C1 segment of cervical spinal cord (tissue), 14 donors: Measurements from ENCODE around the gene ABCF2.
A peak's percentile ranks its signal among the peaks of the same experiment; 100 is the strongest.

Experiments
- DNase-seq, 14 donors: peaks; one replicate each; lab custom pipeline; 2025; lab: John Stamatoyannopoulos, UW

ABCF2 gene

DNA sequence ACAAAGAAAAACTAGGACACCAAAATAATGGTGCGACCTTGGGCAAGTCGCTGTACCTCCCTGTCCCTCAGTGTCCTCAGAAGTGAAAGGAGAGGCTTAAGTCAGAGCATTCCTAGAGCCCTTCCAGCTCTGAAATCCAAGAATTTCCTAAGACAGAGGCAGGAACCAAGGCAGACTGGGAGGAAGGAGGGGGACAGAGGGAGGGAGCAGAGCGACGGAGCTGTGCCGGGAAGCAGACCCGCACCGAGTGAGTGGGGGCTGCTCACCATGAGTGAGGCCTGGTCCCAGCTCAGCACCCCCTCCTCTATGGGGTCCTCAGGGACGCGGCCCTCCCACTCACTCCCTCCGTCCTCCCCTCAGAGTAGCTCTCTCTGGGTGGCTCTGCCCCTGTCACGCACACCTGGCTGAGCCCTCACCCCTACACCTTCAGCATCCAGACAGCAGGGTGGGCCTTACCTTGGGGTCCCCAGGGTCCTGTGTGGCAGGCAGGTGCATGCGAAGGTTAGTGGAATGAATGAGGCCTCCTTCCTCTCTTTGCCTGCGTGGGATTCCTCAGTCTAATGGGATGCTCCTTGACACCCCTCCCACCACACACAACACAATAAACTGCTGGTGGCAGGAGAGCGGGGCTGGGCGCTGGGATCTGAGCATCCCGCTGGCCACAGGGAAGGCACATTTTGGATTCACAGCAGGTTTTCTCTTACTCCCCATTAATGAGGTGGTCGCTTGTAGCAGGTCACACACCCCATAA, 26.1 kb upstream of the ABCF2 start:
- no peak for DNase-seq

DNA sequence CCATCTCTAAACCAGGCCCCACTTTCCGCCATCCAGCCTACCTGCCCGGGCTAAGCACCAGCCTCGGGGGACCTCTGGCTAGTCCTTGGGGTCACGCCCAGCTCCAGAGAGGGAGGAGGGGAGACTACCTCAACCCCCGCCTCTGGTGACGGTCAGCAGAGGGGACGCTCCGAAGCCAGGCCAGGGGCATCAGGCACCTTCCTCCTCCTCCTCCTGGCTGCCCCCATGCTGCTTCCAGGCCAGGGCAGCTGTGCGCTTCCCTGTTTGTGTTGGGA, 25.5 kb upstream of the ABCF2 start:
- DNase-seq = no peak

DNA sequence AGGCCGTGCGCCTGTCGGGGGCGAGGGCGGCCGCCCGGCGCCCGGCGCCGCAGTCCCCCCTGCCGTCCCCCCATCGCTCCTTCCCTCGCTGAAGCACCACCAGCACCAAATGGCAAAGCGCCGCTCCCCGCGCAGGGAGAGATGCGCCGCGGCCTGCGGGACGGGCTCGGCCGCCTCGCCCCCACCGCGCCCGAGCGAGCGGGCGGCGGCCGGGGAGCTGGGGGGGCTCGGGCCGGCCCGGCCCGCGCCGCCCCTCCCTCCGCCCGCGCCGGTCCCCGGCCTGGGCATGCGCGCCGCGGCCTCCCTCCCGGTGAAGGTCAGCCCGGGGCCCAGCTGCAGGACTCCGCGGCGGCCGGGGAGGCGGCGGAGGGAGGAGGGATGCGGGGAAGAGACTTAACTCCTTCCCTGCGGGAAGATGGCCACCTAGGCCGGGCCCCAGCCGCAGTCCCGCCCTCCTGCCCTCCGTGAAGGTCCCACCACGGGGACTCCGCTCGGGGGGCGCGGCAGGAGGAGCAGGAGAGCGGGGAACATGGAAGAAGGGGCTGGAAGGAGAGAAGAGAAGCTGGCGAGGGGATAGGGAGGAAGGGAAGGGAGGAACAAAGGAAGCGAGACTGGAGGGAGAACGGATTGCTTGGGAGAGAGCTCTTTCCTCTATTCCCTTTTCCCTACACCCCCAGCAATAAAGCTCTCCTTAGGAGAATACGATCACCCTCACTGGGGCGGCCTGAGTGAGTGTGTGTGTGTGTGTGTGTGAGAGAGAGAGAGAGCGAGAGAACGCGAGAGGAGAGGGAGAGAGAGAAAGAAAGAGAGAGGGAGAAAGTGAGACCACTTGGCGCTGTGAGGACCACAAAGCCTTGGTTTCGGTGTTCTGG, 24.9 kb upstream of the ABCF2 start:
- DNase-seq = peak in 12 of 14 donors; percentile 59 to 88 (median 72)

DNA sequence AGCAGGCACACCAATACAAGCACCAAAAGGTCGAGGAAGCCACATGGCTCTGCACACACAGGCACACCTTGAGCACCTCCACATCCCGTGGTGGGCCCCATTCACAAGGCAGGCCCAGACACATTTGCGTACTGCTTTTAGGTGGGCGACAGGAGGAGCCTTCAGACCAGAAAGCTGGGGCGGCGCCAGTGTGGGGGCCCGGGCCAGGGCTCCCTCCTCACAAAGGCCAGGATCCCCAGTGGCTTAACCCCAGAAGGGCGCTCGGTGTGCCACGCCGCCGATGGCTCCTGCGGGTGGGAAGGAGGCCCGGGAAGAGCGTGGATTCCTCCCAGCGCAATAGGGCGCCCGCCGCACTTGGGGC, 24.3 kb upstream of the ABCF2 start:
- peak in 4 of 14 donors; percentile 52 to 77 (median 64) for DNase-seq

DNA sequence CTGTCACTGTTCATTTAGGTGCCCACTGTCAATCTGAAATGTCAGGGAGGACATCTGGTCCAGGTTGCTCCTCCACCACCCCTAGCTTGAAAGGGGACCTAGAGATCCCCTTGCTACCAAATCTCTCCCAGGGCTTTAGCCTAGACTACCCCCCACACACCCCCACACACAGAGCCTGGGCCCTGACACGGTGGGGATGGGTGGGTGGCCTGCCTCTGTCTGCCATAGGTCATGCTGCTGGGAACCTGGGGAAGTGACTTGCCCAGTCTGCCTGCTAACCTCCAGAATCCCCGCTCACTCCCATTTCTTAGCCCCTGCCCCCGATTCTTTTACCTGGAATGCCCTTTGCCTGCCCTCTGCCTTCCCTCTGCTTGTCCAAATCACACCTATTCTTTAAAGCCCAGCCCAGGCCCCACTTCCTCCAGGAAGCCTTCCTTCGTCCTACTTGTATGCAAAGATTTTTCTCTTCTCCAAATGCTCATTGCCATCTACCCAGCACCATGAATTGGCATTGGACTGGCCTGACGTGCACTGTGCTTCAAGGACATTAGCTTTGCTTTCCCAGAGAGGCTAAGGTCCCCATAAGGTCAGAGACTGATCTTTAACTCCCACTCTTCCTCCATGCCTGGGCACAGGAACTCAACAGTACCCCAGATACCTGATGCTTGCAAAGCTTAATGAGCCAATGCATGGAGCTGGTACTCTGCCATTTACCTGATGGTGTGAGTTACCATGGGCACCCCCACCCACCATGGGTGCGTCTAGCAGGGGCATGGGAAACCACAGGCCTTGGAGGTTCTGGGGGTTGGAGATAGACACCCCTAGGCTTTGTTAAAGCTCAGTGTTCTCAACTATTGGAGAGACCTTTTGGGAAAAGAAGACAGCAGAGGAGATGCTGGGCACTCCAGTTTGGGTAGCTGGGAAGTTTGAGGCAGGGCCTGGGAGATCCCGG, 23.5 kb upstream of the ABCF2 start:
- no peak for DNase-seq

DNA sequence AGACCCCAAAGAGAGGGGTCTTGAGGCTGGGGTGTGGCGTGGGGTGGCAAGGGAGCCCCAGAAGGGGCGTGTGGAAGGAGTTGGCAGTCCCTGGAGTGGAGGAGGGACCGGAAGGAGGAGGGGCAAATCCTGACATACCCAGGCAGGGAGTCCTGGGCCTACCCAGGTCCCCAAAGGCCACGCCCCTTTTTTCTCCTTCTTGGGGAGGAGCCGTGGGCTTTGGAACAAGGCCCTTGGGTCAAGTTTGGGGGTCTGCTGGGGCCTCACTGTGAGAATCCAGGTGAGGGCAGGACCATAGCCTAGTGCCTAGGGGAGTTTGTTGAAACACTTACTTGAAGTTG, 22.7 kb upstream of the ABCF2 start:
- DNase-seq = peak in 1 of 14 donors; percentile 34

DNA sequence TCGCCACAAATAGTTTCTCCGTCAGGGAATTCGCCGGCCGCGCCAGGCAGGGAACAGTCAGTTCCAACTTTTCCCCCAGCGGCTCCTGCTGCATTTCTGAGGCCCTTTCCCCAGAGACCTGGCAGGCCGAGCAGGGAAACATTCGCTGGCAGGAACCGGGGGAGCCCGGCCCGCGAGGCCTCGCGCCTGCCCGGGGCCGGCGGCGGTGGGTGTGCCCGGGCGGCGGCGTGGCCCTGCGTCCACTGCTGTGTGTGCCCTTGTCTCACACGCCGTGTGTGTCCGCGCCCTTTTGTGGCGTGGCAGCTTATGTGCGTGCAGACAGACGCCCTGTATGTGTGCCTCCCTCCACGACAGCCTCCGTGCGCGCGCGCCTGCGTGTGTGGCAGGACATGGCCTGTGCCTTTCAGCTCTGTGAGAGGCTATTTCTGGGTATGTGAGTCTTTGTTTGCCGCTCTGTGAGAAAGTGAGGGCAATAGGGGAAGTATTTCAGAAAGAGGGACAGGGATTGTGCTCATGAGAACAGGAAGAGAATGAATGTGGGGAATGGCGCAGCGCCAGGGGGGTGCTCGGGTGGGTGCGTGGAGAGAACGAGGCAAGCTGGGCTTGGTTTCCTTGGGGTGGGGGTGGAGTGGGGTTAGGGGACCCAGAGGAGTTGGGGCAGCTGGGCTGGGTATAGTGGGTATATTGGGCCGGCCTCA, 22.2 kb upstream of the ABCF2 start:
- peak in 11 of 14 donors; percentile 51 to 83 (median 69) for DNase-seq

DNA sequence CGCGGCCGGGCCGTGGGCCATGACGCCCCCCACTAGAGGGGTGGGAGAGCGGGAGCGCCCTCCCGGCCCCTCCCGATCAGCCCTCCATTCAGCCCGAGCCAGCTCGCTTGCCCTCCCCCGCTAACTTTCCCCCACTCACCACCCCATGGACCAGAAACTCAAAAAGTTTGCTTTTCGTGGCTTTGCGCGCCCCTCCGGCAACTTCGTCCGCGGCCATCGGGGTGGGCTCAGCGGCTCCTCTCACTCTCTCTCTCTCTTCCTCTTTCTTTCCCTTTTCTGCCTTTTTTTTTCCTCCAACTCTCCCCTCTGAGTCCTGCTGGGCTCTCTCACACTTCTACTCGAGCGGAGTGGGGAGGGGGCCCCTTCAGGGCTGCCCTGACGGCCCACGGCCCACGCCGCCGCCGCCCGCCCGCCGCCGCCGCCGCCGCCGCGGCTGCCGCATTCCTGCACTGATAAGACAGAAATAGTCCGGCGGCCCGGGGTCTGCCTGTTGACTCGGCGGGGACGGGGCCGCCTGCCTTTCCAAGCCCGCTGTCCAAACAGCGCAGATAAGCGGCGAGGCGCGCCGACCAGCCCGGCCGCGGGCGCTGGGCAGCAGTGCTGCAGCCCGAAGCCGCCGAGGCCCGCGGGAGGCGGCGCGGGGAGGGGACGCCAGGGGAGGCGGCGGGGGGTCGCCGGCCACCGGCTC, 21.5 kb upstream of the ABCF2 start, which contains the start of gene SMARCD3:
SMARCD3 (minus strand) TSS at position 349 of the 688 bp plus-strand sequence; CDS start at position 217, 132 bp downstream.
- DNase-seq = peak in 12 of 14 donors; percentile 33 to 83 (median 64)

DNA sequence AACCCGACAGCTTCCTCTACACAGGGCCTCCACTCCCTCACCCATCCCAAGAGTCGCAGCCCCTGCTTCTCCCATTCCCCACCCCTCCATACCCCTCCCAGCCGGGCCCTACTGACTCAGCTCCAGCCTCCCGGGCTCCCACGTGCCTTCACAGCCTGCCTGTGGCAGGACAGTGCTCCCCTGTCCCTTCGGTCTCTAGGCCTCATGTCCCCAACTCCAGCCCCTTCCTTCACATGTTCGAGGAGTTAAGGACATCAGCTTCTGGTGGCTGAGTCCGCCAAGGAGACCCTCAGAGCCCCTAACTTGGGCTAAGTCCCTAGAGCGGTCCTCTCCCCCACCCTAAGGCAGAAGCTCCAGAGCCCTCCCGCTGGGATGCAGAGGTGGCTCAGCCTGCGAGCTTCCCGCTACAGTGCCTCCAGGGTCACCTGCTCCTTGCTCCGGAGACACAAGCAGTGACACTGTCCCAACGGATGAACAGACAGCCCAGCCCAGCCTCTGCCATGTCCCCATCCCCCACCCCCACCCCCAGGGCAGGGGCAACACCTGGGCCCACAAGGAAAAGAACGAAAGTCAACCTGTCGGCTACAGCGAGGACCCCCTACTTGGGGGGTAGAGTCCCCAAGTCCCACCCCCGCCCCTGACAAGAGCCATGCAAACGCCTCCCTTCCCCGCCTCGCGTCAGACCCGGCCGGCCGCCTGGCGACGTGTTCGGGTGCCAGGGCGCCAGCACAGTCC, 20.8 kb upstream of the ABCF2 start:
- peak in 3 of 14 donors; percentile 25 to 66 (median 31) for DNase-seq

DNA sequence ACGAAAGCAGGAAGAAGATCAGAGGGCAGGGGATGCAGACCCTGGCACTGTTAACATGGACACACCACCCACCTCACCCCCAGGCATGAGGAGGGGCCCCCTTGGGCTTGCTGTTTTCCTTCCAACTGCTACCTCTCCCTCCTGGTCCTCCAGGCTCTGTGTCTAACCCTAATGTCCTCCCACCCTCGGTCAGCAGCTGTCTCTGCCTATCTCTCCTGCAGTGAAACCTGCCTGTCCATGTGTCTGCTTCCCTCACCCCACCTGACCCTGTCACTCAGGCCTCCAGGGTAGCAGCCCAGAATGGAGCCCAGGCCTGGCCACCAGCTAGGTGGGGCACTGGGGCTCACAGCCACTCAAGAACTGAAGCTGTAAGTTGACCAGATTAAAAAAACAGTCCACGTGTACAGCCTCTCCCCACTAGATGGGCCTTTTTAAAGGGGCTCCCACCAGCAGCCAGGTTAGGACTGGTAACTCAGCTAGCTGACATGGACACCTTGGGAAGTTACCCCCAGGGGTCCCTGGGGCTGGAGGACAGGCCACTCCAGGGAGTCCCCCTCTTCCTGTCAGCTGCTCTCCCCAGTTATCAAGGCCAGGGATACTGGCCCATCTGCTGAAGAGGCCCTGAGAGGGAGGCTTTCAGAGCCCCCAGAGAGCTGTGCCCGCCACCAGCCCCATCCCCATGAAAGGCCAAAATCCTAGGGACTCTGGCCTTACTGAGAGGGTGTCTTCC, 20.0 kb upstream of the ABCF2 start:
- DNase-seq = no peak

DNA sequence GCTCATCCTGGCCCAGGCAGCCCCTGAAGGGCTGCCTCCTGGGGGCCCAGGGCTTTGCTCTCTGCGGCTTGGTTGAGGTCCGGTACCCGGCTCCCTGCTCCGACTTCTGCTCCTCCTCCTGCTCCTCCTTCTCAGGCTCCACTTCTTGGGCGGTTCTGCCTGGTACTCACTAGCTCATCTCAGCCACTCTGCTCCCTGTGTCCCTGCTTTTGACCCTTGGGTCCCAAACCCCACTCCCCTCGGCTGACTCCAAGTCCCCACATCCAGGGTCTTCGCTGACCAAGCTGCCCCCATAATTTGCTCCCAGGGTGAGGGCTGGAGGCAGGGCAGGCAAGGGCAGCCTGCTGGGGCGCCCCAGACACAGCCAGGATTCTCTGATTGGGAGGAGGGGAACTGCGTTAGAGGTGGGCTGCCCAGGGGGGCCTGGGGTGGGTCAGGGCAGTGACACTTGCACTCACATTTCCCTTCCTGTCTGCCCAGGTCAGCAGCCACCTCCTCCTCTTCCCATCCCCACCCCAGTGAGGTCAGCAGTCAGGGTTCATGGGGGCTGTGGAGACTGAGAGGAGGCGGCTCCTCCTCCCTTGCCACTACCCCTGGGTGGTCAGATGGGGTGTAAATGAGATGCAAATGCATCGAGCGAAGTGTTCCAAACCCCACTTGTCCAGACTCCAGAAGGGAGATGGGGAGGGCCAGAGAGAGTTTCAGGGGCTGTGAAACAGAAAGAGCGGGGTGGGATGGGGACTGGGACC, 19.3 kb upstream of the ABCF2 start:
- DNase-seq = no peak

DNA sequence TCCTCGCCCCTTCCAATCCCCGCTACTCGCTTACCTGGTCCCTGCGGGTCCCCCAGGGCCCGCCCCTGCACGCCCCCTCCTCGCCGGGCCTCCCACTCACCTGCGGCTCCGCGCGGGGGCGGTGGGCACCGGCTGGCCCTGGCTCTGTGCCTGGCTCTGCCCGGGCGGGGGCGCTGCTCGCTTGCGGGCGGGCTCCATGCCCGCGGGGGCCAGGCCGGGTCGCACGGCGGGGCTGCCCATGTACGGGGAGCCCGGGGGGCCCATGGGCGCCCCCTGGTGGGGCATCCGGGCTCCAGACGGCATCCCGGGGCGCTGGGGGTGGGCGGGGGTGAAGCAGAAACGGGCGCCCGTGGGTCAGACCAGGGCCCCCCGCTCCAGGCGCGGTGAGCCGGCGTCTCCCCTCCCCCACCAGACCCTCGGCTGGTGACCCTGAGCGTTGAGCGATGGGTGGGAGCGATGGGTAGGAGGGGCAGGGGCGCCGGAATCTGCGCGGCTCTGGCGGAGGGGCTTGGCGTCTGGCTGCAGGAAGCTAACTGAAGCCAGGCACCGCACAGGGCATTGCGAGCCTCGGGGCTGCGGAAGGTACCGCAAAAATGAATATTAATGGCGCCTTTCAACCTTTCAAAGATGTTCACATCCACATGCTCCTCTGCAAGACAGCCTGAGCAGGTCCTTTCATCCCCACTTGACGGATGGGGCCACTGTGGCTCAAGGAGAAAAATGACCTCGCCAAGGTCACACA, 18.5 kb upstream of the ABCF2 start:
- peak in 2 of 14 donors; percentile 22 to 27 for DNase-seq

DNA sequence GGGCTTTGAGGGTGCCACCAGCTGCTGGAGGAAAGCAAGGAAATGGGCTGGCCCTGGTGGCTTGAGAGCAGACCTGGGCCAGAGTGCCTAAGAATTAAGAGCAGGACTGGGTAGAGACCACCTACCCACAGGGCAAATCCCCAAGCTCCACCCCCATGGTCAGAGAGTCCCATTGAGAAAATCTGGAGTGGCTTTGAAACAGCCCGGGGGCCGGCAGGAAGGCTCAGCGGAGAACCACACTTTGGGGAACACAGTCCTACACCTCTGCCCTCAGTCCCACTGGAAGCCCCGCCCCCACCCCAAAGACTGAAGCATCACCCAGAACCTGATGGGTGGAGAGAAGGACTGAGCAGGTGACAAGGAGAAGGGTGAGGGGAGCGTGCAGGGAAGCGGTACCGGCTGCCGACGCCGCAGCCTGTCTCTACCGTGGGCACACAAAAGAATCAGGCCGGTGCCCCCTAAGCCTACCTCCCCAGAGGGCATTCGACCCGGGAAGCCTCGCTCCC, 17.9 kb upstream of the ABCF2 start:
- DNase-seq = no peak

DNA sequence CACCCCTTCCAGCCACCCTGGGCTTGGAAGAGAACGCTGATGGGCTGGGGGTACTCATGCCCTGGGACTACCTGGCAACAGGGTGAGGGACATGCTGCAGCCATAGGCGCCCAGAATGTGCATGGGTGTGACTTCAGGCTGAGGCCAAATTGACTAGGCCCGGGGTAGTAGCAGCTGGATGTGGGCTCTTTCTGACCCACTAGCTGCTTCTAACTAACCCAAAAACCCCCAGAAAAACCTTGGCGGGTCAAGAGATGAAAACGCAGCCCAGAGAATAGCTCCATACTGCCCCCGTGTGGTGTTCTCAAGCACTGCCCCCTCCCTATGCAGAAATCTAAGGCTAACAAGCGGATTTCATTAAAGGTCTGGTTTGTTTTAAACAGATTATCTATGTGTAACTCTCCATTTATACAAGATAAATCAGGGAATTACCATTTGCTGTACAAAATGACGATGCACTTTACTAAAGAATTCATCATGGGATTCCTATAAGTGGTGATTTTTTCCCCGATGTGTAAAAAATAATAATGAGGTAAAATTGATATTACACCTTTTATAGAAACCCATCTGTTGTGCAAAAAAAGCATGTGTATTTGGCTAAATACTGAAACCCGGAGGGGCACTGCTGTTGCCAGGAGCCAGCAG, 17.3 kb upstream of the ABCF2 start:
- peak in 6 of 14 donors; percentile 21 to 46 (median 28) for DNase-seq

DNA sequence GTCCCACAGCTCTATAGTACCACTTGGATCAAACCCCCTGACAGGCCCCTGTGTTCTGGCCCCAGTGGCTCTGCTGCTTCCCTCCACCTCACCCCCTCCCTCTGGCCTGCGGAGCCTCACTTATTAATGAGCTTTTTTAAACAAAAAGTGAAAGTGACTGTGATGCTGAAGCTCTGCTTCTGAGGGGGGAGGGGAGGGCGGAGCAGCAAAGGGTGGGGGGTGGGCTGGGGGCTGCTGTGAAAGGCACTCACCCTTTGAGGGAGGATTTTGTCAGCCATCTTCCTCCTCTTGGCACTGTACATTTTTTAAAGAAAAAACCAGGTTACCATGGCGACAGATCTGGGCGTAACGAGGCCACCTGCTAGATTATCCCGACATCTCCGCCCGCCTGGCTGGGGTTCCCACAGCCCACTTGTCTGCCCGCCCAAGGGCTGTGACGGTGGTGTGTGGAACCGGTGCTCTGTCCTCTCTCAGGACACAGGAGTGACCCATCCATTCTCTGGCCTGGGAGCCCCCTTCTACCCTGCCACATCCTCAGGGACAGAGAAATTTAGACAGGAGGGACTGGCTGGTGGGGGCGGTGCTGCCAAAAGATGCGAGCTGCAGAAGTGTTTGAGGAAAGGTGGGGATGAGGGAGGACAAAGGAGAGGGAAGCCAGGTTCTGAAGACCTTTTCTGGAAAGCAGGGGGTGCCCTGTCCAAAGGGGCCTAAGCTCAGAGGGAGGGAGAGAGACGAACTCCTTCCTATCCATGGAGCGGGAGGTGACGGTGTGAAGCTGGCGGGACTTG, 16.6 kb upstream of the ABCF2 start:
- DNase-seq = no peak

DNA sequence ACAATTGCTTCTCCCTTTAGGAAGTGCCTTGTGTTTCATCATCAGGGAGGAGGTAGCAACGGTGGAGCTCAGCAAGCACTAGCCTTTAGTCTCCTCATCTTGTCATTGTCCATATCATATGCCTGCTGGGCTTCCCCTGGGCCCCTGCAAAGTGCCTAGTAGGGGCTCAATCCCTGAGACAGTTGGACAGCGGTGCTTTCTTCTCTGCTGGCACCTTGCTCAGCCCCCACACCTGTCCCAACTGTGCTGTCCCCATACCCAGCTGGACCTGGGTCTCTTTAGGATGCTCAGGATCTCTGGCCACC, 16.0 kb upstream of the ABCF2 start:
- no peak for DNase-seq
